CD4-positive, CD25-positive, alpha-beta regulatory T cell (primary cell): ENCODE data around the gene NT5C3A. TPM values are rescaled to one million over a fixed set of nuclear protein-coding genes. Genes with fewer than 3 reads are reported as not detected.
"Not testable (repeated sequence)": the region's sequence is repeated elsewhere in the genome, so short reads cannot be mapped to it uniquely, and the experiment has no call there.

Experiments
- ATAC-seq, 2 donors: fragments of 150-1000 bp; cut with Tn5 transposase; one replicate each; pipeline ENCODE4 v1.10.0; 2021; ENCODE audit warnings: low read depth in 2 of 2, moderate number of reproducible peaks in 2 of 2, moderate library complexity in 1 of 2
- DNase-seq, 3 donors: peaks; one replicate each; pipeline versions ENCODE4 v3.0.0 to v3.0.0-alpha.2; 2012 to 2022; ENCODE audit warnings: mixed read lengths in 1 of 3
- H3K27ac ChIP-seq: one replicate; pipeline ENCODE4 v1.7.0; 2013; ENCODE audit warnings: mild to moderate bottlenecking, low read length; ENCODE audit not compliant: insufficient read depth, poor library complexity, severe bottlenecking
- H3K27me3 ChIP-seq: one replicate; pipeline ENCODE4 v1.7.0; 2013; ENCODE audit warnings: low read length; ENCODE audit not compliant: control insufficient read depth, insufficient read depth
- H3K36me3 ChIP-seq: one replicate; pipeline ENCODE4 v1.7.0; 2013; ENCODE audit warnings: mild to moderate bottlenecking, low read length, moderate library complexity; ENCODE audit not compliant: control insufficient read depth, insufficient read depth
- H3K4me1 ChIP-seq: 2 replicates; pipeline ENCODE4 v1.7.0; 2013; ENCODE audit warnings: mild to moderate bottlenecking, low read length; ENCODE audit not compliant: insufficient read depth, control insufficient read depth, poor library complexity, severe bottlenecking
- H3K4me3 ChIP-seq: one replicate; pipeline ENCODE4 v1.7.0; 2013; ENCODE audit warnings: low read depth, mild to moderate bottlenecking, low read length, moderate library complexity
- H3K9me3 ChIP-seq, 2 experiments: 1 replicate in 1 of 2; 2 replicates in 1 of 2; pipeline ENCODE4 v1.7.0; 2013; ENCODE audit warnings: low read length in 2 of 2, mild to moderate bottlenecking in 1 of 2, moderate library complexity in 1 of 2; ENCODE audit not compliant: control insufficient read depth in 2 of 2
- H3K27ac Mint-ChIP-seq, 3 donors: one replicate each; pipeline ENCODE4 v1.8.0; 2020 to 2022; ENCODE audit warnings: mild to moderate bottlenecking in 3 of 3, mixed read lengths in 3 of 3, moderate library complexity in 2 of 3
- H3K27me3 Mint-ChIP-seq: one replicate; pipeline ENCODE4 v1.8.0; 2022; ENCODE audit warnings: mild to moderate bottlenecking, mixed read lengths
- H3K36me3 Mint-ChIP-seq: one replicate; pipeline ENCODE4 v1.8.0; 2020; ENCODE audit warnings: mixed read lengths
- H3K4me1 Mint-ChIP-seq, 4 donors: one replicate each; pipeline ENCODE4 v1.8.0; 2020 to 2022; ENCODE audit warnings: mixed read lengths in 4 of 4, mild to moderate bottlenecking in 1 of 4
- H3K4me3 Mint-ChIP-seq, 4 donors: one replicate each; pipeline ENCODE4 v1.8.0; 2020 to 2022; ENCODE audit warnings: mild to moderate bottlenecking in 4 of 4, mixed read lengths in 4 of 4, moderate library complexity in 3 of 4
- H3K9me3 Mint-ChIP-seq, 7 donors: one replicate each; pipeline ENCODE4 v1.8.0; 2020 to 2022; ENCODE audit warnings: mixed read lengths in 7 of 7, mild to moderate bottlenecking in 3 of 7, moderate library complexity in 2 of 7
- polyA plus RNA-seq, 4 donors: library from polyadenylated mRNA; unstranded; fragments of 300-500 nt; fragmentation: Illumina TruSeq; gene quantifications; one replicate each; pipeline ENCODE4 v1.2.3, GENCODE V29; 2021
- total RNA-seq: library from RNA; stranded (reverse); gene quantifications from one replicate; pipeline ENCODE4 v1.2.3, GENCODE V29; 2022

Gene NT5C3A
- total and polyA plus RNA-seq, 5 donors from 2014 or later = 55.1 to 74.0 (median 61.7) TPM

- DNase-seq, H3K27ac ChIP-seq, H3K4me1 ChIP-seq, ATAC-seq, H3K9me3 ChIP-seq, H3K27me3 Mint-ChIP-seq, H3K4me1 Mint-ChIP-seq, H3K9me3 Mint-ChIP-seq, H3K36me3 ChIP-seq, H3K4me3 Mint-ChIP-seq, H3K27ac Mint-ChIP-seq, H3K4me3 ChIP-seq, H3K27me3 ChIP-seq, H3K36me3 Mint-ChIP-seq: not testable (repeated sequence)
Observed at GRCh38 chr7:32966489-32967267, 95.9 kb downstream of the NT5C3A start.

- not testable (repeated sequence) for H3K9me3 Mint-ChIP-seq, H3K36me3 ChIP-seq, H3K4me3 ChIP-seq, H3K27me3 ChIP-seq, H3K36me3 Mint-ChIP-seq, H3K4me1 ChIP-seq, H3K27ac ChIP-seq, H3K9me3 ChIP-seq, H3K4me1 Mint-ChIP-seq, H3K4me3 Mint-ChIP-seq
- DNase-seq (peak in 1 of 3 donors; percentile 14), ATAC-seq (peak; percentile 65 to 77)
- Mint-ChIP-seq H3K27me3 (peaks cover 12% of the 10 kb centered on the region), H3K27ac (peak overlapping the region in 1 of 3 donors; percentile 53)
Observed at GRCh38 chr7:32964461-32965159, 98.0 kb downstream of the NT5C3A start.

Other genes with a start within 250 kb of the NT5C3A start
- 121 TPM for gene KBTBD2, start 171.0 kb downstream of the NT5C3A start, total RNA-seq
- gene KBTBD2, start 171.0 kb downstream of the NT5C3A start, polyA plus RNA-seq = 10 to 100 TPM; 17.2 to 28.5 (median 21.1) TPM
- gene FKBP9, start 105.3 kb downstream of the NT5C3A start, total RNA-seq = not detected
- under 1 TPM in 2 of 4 donors, not detected in 2; 0.07 to 0.37 TPM for gene FKBP9, start 105.3 kb downstream of the NT5C3A start, polyA plus RNA-seq
- gene RP9, start 46.6 kb upstream of the NT5C3A start, total RNA-seq = 14.3 TPM
- gene RP9, start 46.6 kb upstream of the NT5C3A start, polyA plus RNA-seq = 10 to 100 TPM; 18.7 to 26.2 (median 21.5) TPM
- 18.7 TPM for gene BBS9, start 66.8 kb upstream of the NT5C3A start, total RNA-seq
- gene BBS9, start 66.8 kb upstream of the NT5C3A start, polyA plus RNA-seq = 10 to 100 TPM in 2 of 4 donors, 1 to 10 TPM in 2; 8.1 to 18.1 (median 11.6) TPM